GM12865 (cell line): Measurements from ENCODE around the gene TVP23C.
"Not testable (repeated sequence)": the region's sequence is repeated elsewhere in the genome, so short reads cannot be mapped to it uniquely, and the experiment has no call there.

Experiments used
- DNase-seq: peaks from one replicate; pipeline ENCODE4 v3.0.0; 2010; ENCODE audit warnings: low read depth
- H3K4me3 ChIP-seq: 2 replicates; pipeline ENCODE4 v1.5.1; 2011; ENCODE audit warnings: mild to moderate bottlenecking, low read depth, low read length, control low read depth
- TF ChIP-seq, protein P1 (sequence below): IDR thresholded peaks from 2 replicates; pipeline ENCODE4 v1.5.1; 2011; ENCODE audit warnings: low read length, control low read depth, low read depth, inconsistent platforms; ENCODE audit not compliant: insufficient read depth; ENCODE audit errors: missing control alignments

TVP23C gene

DNA sequence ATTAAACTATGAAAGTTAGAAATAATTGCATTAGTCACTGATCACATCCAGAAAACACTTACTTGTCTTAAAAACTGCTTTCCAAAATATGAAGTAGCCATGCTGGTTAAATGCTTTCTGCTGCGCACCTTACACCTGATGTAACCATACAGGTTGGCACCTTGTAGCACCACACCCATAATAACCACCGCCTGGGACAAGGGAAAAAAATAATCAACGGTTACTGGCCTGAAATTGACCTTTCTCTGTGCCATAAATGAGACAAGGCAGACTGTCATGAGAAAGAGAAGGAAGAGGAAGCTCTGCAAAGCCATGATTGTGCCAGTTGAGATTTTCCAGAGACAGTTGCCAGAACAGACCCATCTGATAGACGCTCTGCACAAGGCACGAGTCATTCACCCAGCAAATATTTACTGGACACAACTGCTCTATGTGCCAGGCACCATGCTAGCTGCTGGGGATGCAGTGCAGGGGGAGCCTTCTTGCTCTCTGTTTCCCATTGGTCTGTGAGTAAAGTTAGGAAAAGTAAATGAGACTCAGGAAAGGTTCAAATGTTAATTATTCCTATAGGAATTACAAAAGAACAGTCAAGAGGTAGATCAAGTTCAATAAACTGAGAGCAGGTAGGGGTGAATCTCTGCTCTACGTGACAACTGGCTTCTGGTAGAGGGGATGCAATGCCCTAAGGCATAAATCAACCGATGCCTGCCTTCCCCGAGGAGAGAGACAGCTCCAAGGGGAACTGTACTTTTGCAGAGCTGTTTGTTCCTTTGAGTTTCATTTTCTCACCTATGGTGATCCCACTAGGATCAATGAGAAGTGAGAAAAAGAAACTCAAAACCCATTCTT, 22.7 kb downstream of the TVP23C start:
- not testable (repeated sequence) for H3K4me3 ChIP-seq, DNase-seq

DNA sequence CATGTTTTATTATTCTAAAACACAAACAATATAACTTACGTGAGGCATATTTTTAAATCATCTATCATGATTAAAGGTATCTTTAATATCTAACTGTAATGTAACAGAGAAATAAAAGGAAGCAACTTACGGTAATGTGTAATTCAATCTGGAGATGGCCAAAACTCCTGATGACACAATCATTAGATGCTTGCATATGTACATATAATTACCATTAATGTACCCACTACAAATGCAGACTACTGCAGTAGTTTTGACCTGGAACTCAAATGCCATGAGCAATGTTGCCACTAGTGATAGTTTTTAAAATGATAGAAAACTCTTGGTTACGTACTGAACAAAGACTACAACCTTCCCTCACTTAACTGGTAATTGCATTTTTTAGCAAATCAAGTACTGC, 30.2 kb downstream of the TVP23C start:
- not testable (repeated sequence) for DNase-seq, H3K4me3 ChIP-seq

DNA sequence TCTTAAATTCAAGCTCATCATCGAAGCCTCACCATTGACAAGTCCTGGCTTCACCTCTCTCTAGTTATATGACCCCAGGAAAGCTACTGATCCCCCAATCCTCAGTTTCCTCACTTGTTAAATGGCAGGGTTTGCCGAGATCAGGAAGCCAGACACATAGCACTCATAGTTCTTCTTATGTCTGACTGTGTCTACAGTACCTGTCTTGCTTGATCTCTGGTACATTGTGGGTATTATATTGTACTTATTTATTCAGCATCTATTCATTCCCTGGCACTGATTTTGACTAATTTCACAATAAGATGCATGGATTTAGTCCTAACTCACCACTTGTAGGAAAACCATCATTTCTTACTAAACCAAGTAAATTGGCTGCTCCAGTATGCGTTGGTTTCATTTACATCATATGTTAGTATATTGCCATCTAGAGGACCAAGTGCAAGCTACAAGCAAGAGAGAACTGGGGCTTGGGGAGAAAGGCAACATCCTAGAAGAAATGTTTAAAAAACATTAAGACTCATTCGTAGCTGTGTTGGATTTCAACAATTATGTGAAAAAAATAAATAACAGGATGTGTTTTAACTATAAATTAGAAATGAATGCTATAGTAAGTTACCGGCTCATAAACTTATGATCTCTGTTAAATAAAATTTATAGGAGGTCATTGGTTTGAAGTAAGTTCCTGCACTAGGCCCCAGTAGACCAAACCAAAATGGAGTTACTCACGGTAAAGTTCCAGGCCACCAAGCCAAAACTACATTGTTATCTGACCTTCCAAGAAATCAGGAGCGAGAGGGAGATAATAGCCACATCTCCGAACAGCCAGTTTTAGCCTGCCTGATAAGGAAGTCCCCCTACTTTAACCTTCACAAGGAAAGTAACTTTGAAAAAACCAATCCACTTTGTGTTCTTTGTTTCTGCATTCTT, 36.7 kb downstream of the TVP23C start:
- TF ChIP-seq, protein P1, sequence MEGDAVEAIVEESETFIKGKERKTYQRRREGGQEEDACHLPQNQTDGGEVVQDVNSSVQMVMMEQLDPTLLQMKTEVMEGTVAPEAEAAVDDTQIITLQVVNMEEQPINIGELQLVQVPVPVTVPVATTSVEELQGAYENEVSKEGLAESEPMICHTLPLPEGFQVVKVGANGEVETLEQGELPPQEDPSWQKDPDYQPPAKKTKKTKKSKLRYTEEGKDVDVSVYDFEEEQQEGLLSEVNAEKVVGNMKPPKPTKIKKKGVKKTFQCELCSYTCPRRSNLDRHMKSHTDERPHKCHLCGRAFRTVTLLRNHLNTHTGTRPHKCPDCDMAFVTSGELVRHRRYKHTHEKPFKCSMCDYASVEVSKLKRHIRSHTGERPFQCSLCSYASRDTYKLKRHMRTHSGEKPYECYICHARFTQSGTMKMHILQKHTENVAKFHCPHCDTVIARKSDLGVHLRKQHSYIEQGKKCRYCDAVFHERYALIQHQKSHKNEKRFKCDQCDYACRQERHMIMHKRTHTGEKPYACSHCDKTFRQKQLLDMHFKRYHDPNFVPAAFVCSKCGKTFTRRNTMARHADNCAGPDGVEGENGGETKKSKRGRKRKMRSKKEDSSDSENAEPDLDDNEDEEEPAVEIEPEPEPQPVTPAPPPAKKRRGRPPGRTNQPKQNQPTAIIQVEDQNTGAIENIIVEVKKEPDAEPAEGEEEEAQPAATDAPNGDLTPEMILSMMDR, result peak; percentile 8
- H3K4me3 ChIP-seq, result not testable (repeated sequence)
- peak; percentile 21 for DNase-seq

DNA sequence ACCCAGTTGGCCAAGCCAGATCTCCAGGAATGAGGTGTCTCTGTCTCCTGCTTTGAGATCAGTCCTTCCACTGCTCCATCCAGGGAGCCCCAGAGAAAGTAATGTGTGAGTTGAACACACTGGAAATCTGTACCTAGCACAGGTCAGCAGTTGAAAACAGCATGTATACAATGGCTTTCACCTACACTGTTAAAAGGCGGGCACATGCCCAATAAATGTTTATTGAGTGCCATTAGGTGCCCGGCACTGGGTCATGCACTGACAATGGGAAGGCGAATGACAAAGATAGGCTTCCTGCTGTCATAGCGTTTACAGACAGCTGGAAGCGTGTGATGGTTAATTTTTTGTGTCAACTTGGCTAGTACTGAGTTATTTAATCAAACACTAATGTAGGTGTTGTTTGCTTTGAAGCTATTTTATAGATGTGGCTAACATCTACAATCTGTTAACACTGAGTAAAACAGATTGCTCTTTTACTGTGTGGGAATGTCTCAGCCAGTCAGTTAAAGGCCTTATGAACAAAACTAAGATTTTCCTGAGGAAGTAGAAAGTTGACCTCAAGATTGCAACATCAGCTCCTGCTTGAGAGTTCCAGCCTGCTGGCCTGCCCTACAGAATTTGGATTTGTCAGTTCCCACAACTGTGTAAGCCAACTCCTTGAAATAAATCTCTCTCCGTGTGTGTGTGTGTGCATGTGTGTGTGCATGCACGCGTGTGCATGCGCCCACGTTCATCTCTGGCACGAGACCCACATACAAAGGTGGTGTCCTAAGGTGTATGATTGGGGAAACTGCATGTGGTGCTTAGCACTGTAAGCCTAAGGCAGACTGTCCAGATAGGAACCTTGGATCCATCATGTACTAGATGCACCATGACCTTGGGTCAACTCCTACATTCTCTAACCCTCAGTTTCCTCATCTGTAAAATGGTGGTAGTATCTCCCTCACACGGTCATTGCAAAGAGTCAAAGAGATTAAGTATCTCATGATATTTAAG, 38.0 kb downstream of the TVP23C start:
- not testable (repeated sequence) for DNase-seq, H3K4me3 ChIP-seq

DNA sequence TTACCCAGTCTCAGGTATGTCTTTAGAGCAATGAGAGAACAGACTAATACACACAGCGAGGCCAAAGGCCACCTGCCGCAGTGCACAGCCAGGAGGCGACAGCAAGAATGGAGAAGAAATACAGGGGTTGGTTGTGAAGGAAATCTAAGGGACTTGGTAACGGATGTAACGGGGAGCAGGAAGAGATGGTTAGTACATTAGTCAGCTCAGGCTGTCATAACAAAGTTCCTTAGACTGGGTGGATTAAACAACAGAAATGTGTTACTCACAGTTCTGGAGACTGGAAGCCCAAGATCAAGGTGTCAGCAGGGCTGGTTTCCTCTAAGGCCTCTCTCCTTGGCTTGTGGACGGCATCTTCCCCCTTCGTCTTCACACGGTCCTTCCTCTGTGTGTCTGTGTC, 47.1 kb downstream of the TVP23C start:
- DNase-seq, result no peak
- no peak overlapping the region for H3K4me3 ChIP-seq
- TF ChIP-seq, protein P1, result no peak

DNA sequence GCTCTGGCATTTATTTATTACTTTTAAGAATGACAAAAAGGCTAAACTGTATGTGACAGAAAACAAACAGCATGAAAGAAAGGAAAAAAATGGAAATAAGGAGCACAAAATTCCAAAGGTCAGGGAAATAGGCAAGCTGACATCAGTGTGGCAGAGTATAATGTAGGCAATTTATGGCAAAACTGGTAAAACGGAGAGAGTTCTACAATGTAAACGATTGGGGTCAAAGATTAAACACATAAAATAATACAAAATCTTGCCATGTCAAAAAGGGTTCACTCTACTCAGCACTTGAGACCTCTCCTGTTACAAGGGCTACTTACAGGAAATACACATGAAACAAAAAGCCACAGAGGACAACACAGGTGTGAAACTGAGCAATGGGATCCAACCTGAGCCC, 48.8 kb downstream of the TVP23C start:
- DNase-seq, result no peak
- TF ChIP-seq, protein P1, result no peak
- H3K4me3 ChIP-seq, result no peak overlapping the region

DNA sequence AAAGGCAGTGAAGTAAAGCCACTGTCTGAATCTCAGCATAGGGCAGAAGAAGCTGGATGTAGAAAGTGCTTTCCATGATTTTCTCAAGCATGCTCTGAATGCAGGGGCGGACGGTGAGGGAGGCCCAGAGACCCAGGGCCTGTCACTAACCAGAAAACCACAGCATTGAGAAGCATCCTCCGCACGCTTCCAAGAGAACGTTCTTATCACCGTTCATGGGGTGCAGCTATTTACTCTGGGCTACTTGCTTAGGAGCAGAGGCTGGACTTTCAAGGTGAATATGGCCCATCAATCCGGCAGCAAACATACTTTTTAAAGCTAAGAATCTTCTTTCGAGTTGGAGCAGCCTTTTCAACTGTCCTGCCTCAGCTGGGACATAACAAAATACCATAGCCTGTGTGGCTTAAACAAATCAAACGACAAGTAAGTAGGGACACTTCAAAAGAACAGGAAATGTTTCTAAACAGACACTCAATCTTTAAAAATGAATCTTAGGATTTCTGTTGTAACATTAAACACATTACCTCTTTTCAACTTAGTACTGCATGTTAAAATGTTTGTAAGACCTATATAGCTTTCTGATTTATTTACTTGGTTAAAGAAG, 49.3 kb downstream of the TVP23C start:
- DNase-seq, result no peak
- no peak overlapping the region for H3K4me3 ChIP-seq
- TF ChIP-seq, protein P1, result no peak
